Measurements from ENCODE around the gene CELF2.

DNA sequence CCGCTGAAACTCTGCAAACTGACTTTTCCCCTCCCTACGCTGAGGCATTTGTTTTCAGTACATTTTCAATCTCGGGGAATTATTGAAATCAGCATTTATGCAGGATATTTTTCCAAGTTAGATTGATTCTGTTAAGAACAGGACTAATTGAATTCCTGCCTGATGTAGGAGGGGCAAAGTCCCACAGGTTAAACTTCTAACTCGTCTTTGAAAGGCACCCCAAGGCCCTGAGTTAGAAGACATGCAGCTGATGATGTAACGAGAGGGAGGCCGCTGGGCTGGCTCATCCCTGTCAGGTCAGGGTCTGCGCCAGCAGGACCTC lies 253.1 kb downstream of the CELF2 start:
- TF ChIP-seq, protein P1, sequence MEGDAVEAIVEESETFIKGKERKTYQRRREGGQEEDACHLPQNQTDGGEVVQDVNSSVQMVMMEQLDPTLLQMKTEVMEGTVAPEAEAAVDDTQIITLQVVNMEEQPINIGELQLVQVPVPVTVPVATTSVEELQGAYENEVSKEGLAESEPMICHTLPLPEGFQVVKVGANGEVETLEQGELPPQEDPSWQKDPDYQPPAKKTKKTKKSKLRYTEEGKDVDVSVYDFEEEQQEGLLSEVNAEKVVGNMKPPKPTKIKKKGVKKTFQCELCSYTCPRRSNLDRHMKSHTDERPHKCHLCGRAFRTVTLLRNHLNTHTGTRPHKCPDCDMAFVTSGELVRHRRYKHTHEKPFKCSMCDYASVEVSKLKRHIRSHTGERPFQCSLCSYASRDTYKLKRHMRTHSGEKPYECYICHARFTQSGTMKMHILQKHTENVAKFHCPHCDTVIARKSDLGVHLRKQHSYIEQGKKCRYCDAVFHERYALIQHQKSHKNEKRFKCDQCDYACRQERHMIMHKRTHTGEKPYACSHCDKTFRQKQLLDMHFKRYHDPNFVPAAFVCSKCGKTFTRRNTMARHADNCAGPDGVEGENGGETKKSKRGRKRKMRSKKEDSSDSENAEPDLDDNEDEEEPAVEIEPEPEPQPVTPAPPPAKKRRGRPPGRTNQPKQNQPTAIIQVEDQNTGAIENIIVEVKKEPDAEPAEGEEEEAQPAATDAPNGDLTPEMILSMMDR (conservative IDR thresholded peaks at IDR 0.05) = peak; percentile 80
- no peak for TF ChIP-seq ZFX (IDR thresholded peaks at IDR 0.05)
